Prostate gland (tissue), 2 donors: ENCODE data around the gene MUC5AC. TPM values are rescaled to one million over a fixed set of nuclear protein-coding genes. Genes with fewer than 3 reads are reported as not detected.

ENCODE experiments used
- DNase-seq: peaks from one replicate; pipeline ENCODE4 v3.0.0-alpha.2; 2019; ENCODE audit warnings: low spot score
- H3K27ac ChIP-seq, 2 donors: fragments of 200-600 bp; sonication (generic); 2 replicates each; pipeline ENCODE4 v1.5.1; 2017 to 2019
- H3K27me3 ChIP-seq: fragments of 200-600 bp; sonication (generic); replicated peaks from 2 replicates; pipeline ENCODE4 v1.5.1; 2019; ENCODE audit not compliant: insufficient read depth
- H3K36me3 ChIP-seq, 2 donors: fragments of 200-600 bp; sonication (generic); 1 replicate in 1 of 2; 2 replicates in 1 of 2; pipeline versions ENCODE4 v1.5.1 to v1.8.1; 2017 to 2019
- H3K4me1 ChIP-seq: fragments of 200-600 bp; sonication (generic); replicated peaks from 2 replicates; pipeline ENCODE4 v1.5.1; 2019
- H3K4me3 ChIP-seq, 2 donors: fragments of 200-600 bp; sonication (generic); 2 replicates each; pipeline ENCODE4 v1.5.1; 2017 to 2019
- H3K9me3 ChIP-seq: fragments of 200-600 bp; sonication (generic); 2 replicates; pipeline ENCODE4 v1.5.1; 2017
- POLR2A ChIP-seq: fragments of 450-650 bp; IDR thresholded peaks from one replicate; pipeline ENCODE4 v1.6.1; 2016; ENCODE audit warnings: antibody characterized with exemption, mild to moderate bottlenecking
- POLR2AphosphoS5 ChIP-seq: sonication (generic); formaldehyde crosslinking; IDR thresholded peaks from one replicate; pipeline ENCODE4 v1.6.1; 2017; ENCODE audit warnings: antibody characterized with exemption
- whole genome bisulfite sequencing: methylation state at CpG from one replicate; pipeline ENCODE4 v1.1.5; 2018; 5-methylcytosine and 5-hydroxymethylcytosine counted together
- intact Hi-C: fragments of 100-400 bp; cut with DNase I; formaldehyde crosslinking; loops from one replicate; pipeline ENCODE4 v1.14.2; 2022
- total RNA-seq, 2 donors: library from RNA; depleted of rRNA; stranded (reverse); fragments of >200 nt; gene quantifications; one replicate each; pipeline ENCODE4 v1.1.0, GENCODE V29; 2016
- TF ChIP-seq, protein P1 (sequence below), 4 experiments: fragments of 200-600 bp in 2 of 4; fragments of 450-650 bp in 2 of 4; sonication (generic) in 2 of 4; IDR thresholded peaks; 1 replicate in 3 of 4; 2 replicates in 1 of 4; pipeline ENCODE4 v1.5.1; 2016 to 2019; ENCODE audit warnings: antibody characterized with exemption in 4 of 4, mild to moderate bottlenecking in 2 of 4, moderate library complexity in 2 of 4

The MUC5AC gene
- total RNA-seq, 2 donors from 2014 or later = 0.05 to 0.45 TPM

- Histone ChIP-seq H3K36me3 (no peaks in the 10 kb centered on the region), H3K4me1 (no peaks in the 10 kb centered on the region), H3K27ac (no peak overlapping the region), H3K4me3 (no peak overlapping the region), H3K9me3 (no peaks in the 10 kb centered on the region), H3K27me3 (no peaks in the 10 kb centered on the region)
- TF ChIP-seq POLR2A = no peak
- TF ChIP-seq POLR2AphosphoS5 = no peak
- TF ChIP-seq, protein P1, sequence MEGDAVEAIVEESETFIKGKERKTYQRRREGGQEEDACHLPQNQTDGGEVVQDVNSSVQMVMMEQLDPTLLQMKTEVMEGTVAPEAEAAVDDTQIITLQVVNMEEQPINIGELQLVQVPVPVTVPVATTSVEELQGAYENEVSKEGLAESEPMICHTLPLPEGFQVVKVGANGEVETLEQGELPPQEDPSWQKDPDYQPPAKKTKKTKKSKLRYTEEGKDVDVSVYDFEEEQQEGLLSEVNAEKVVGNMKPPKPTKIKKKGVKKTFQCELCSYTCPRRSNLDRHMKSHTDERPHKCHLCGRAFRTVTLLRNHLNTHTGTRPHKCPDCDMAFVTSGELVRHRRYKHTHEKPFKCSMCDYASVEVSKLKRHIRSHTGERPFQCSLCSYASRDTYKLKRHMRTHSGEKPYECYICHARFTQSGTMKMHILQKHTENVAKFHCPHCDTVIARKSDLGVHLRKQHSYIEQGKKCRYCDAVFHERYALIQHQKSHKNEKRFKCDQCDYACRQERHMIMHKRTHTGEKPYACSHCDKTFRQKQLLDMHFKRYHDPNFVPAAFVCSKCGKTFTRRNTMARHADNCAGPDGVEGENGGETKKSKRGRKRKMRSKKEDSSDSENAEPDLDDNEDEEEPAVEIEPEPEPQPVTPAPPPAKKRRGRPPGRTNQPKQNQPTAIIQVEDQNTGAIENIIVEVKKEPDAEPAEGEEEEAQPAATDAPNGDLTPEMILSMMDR (IDR thresholded peaks at IDR 0.05) = no peak
- WGBS = 93% methylated on average over 12 of the region's 12 CpGs
- intact Hi-C loops = no loop called here
- DNase-seq = no peak
Observed at GRCh38 chr11:1116104-1116503, 41.6 kb upstream of the MUC5AC start.

DNA sequence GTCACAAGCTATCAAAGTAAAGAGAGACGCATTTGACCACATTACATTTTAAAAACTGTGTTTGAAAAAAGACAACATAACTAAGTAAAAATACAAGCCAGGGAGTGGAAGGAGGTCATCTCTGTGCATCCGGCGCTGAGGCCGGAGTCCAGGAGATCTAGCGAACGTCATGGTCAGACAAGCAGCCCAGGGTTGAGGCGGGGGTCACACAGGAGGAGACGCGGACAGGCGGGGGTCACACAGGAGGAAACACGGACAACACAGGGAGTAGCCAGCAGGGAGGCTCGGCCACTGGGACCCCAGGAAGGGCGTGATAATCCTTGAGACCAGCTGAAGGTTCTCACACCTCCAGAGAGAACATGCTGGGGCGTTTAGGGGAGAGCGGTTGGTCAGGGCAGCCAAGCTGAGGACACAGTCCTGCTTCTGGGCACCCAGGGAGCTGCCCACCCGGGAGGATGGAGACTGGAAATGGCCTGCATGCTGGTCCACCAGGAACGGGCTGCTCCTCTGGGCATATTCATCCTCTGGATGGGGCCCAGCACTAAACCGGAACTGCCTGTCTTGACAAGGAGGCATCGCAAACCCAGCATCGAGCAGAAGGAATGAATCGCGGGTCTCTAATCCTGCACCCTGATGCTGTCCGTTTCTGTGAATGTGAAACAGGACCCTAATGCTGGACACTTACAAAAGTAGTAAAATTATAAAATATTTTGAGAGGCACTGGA lies 40.9 kb upstream of the MUC5AC start:
- intact Hi-C loops = no loop called here
- Histone ChIP-seq H3K9me3 (no peaks in the 10 kb centered on the region), H3K4me1 (no peaks in the 10 kb centered on the region), H3K36me3 (no peaks in the 10 kb centered on the region), H3K4me3 (no peak overlapping the region), H3K27me3 (no peaks in the 10 kb centered on the region), H3K27ac (no peak overlapping the region)
- TF ChIP-seq, protein P1 (IDR thresholded peaks at IDR 0.05) = no peak
- TF ChIP-seq POLR2AphosphoS5 = no peak
- TF ChIP-seq POLR2A = no peak
- 62% methylated on average over 23 of the region's 23 CpGs for WGBS
- DNase-seq = no peak

- no peak for DNase-seq
- 72% methylated on average over 6 of the region's 6 CpGs for WGBS
- intact Hi-C loops = no loop called here
Observed at GRCh38 chr11:1117992-1118391, 39.8 kb upstream of the MUC5AC start.

DNA sequence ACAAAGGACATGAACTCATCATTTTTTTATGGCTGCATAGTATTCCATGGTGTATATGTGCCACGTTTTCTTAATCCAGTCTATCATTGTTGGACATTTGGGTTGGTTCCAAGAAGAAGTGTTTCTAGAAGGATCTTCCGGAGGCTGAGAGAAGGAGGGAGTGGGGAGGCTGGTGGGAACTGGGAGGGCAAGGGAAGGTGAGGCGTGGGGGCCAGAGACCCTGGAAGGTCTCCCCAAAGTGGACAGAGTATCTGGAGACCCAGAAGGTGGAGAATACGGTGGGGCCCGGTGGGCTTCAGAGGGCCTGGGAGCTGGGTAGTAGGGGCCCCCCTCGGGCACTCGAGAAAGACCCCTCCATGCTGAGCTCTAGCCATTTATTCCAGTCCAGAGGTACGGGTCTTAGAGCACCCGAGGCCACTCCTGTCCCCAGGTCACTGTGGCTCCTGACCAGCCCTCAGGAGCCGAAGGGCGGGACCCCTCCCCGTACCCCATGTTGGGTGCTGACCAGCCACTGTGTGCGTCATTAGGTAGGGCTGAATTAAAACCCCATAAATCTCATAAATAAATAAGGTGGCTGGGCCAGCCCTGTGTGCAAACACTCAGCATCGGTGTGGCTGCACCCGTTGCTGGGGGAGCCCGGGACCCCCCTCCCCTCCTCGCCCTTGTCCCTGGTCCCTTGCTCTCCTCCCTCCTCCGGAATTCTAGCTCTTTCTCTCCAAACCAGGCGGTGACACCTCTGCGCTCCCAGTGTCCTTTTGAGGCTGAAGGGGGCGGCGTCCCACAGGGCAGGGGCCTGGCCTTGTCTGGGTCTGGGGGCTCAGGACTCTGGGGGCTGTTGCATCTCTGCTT lies 38.8 kb upstream of the MUC5AC start:
- intact Hi-C loops = no loop called here
- WGBS = 60% methylated on average over 22 of the region's 22 CpGs

More at GRCh38 chr11:1117992-1118391, 39.8 kb upstream of the MUC5AC start:
- no peaks in the 10 kb centered on the region for H3K4me1 ChIP-seq
- TF ChIP-seq, protein P1 (IDR thresholded peaks at IDR 0.05) = no peak
- TF ChIP-seq POLR2AphosphoS5 (no peak), POLR2A (no peak)
- no peak overlapping the region for H3K27ac ChIP-seq
- H3K36me3 ChIP-seq = no peaks in the 10 kb centered on the region
- H3K27me3 ChIP-seq = no peaks in the 10 kb centered on the region
- H3K9me3 ChIP-seq = no peaks in the 10 kb centered on the region
- no peak overlapping the region for H3K4me3 ChIP-seq

More for the DNA sequence above, 38.8 kb upstream of the MUC5AC start:
- no peak overlapping the region for H3K4me3 ChIP-seq
- no peak for DNase-seq
- H3K36me3 ChIP-seq = no peaks in the 10 kb centered on the region
- no peak overlapping the region for H3K27ac ChIP-seq
- no peaks in the 10 kb centered on the region for H3K4me1 ChIP-seq
- H3K27me3 ChIP-seq = no peaks in the 10 kb centered on the region
- TF ChIP-seq POLR2AphosphoS5 = no peak
- TF ChIP-seq POLR2A = no peak
- TF ChIP-seq, protein P1 (IDR thresholded peaks at IDR 0.05) = no peak
- no peaks in the 10 kb centered on the region for H3K9me3 ChIP-seq
